Measurements from ENCODE around the gene CHID1.

GRCh38 chr11:820655-821511 is 89.7 kb downstream of the CHID1 start:
- TF ChIP-seq EZH2 (IDR thresholded peaks at IDR 0.05; ENCODE audit: insufficient read depth, poor library complexity, severe bottlenecking) (no peak), EZH2phosphoT487 (IDR thresholded peaks at IDR 0.05; ENCODE audit: insufficient read depth, low read depth) (no peak)
